Lower lobe of right lung (tissue), 2 donors: Measurements from ENCODE around the gene GPBP1L1. TPM values are rescaled to one million over a fixed set of nuclear protein-coding genes. Genes with fewer than 3 reads are reported as not detected.
"Not testable (repeated sequence)": the region's sequence is repeated elsewhere in the genome, so short reads cannot be mapped to it uniquely, and the experiment has no call there.

Experiments
- ATAC-seq, 2 donors: fragments of 200-7000 bp; cut with Tn5 transposase; one replicate each; pipeline ENCODE4 v1.9.1; 2020 to 2022; ENCODE audit warnings: mild to moderate bottlenecking in 2 of 2, moderate library complexity in 2 of 2
- DNase-seq: peaks from one replicate; pipeline ENCODE4 v3.0.0-alpha.2; 2020
- H3K27ac ChIP-seq: fragments of 200-600 bp; one replicate; pipeline ENCODE4 v1.8.0; 2022
- H3K27me3 ChIP-seq: fragments of 200-600 bp; one replicate; pipeline ENCODE4 v1.8.0; 2022; ENCODE audit warnings: low read depth
- H3K36me3 ChIP-seq: fragments of 200-600 bp; one replicate; pipeline ENCODE4 v1.8.0; 2022; ENCODE audit warnings: mild to moderate bottlenecking
- H3K4me1 ChIP-seq: fragments of 200-600 bp; one replicate; pipeline ENCODE4 v1.8.0; 2022
- H3K4me3 ChIP-seq: fragments of 200-600 bp; one replicate; pipeline ENCODE4 v1.8.0; 2022; ENCODE audit warnings: mild to moderate bottlenecking
- H3K9me3 ChIP-seq: fragments of 200-600 bp; one replicate; pipeline ENCODE4 v1.8.0; 2022
- intact Hi-C: fragments of 100-400 bp; cut with DNase I; formaldehyde crosslinking; loops from one replicate; pipeline ENCODE4 v1.11.0; 2022
- total RNA-seq: library from RNA; stranded (reverse); fragmentation: NEBNext Ultra II Directional; extraction: Animal tissue kit (Norgen Biotek cat#: 25700); gene quantifications from one replicate; pipeline ENCODE4 v1.2.1, GENCODE V29; 2021
- TF ChIP-seq, protein P1 (sequence below): fragments of 200-600 bp; IDR thresholded peaks from one replicate; pipeline ENCODE4 v1.8.0; 2022; ENCODE audit warnings: antibody characterized with exemption, mild to moderate bottlenecking
- donor health status: DM: no; HTN: yes; CAD: no; lungs with severe emphysema.

The GPBP1L1 gene
- total RNA-seq, 1 donor from 2014 or later, result 146 TPM

DNA sequence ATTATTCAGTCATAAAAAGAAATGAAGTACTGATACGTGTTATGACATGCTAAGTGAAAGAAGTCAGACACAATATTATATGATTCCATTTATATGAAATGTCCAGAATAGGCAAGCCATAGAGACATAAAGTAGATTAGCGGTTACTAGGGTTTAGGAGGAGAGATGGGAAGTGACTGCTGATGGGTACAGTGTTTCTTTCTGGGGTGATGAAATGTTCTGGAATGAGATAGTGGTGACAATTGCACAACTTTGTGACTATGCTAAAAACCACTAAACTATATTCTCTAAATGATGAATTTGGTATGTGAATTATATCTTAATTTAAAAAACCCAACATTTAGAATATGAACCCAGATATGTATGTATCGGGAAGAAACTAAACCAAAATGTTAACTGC lies 36.5 kb upstream of the GPBP1L1 start:
- DNase-seq (no peak), ATAC-seq (peak in 1 of 2 donors; percentile 52)
- Histone ChIP-seq H3K27me3 (no peaks in the 10 kb centered on the region), H3K27ac (no peak overlapping the region), H3K4me1 (peaks cover 5% of the 10 kb centered on the region), H3K4me3 (no peak overlapping the region), H3K9me3 (no peaks in the 10 kb centered on the region), H3K36me3 (peaks cover 26% of the 10 kb centered on the region)
- TF ChIP-seq, protein P1, sequence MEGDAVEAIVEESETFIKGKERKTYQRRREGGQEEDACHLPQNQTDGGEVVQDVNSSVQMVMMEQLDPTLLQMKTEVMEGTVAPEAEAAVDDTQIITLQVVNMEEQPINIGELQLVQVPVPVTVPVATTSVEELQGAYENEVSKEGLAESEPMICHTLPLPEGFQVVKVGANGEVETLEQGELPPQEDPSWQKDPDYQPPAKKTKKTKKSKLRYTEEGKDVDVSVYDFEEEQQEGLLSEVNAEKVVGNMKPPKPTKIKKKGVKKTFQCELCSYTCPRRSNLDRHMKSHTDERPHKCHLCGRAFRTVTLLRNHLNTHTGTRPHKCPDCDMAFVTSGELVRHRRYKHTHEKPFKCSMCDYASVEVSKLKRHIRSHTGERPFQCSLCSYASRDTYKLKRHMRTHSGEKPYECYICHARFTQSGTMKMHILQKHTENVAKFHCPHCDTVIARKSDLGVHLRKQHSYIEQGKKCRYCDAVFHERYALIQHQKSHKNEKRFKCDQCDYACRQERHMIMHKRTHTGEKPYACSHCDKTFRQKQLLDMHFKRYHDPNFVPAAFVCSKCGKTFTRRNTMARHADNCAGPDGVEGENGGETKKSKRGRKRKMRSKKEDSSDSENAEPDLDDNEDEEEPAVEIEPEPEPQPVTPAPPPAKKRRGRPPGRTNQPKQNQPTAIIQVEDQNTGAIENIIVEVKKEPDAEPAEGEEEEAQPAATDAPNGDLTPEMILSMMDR, result no peak
- intact Hi-C loops, result no loop called here

DNA sequence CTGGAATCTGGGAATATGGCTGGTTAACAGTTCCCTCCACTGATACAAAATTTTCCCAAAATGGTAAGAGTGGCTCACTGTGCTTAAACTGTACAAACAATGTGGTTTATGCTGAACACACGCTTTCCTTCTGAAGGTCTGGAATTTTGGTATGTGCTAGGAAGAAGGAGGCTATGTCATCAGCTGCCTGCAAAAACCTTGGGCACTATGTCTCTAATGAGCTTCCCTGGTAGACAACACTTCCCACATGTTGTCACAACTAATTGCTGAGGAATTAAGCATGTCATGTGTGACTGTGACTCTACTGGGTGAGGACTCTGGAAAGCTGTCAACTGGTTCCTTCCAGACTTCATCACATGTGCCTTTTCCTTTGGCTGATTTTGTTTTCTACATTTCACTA lies 34.9 kb upstream of the GPBP1L1 start:
- Histone ChIP-seq H3K9me3 (no peaks in the 10 kb centered on the region), H3K4me3 (no peak overlapping the region), H3K36me3 (peaks cover 20% of the 10 kb centered on the region), H3K27ac (no peak overlapping the region), H3K27me3 (no peaks in the 10 kb centered on the region), H3K4me1 (peaks cover 5% of the 10 kb centered on the region)
- ATAC-seq (no peak), DNase-seq (no peak)
- TF ChIP-seq, protein P1, result no peak
- intact Hi-C loops, result no loop called here

DNA sequence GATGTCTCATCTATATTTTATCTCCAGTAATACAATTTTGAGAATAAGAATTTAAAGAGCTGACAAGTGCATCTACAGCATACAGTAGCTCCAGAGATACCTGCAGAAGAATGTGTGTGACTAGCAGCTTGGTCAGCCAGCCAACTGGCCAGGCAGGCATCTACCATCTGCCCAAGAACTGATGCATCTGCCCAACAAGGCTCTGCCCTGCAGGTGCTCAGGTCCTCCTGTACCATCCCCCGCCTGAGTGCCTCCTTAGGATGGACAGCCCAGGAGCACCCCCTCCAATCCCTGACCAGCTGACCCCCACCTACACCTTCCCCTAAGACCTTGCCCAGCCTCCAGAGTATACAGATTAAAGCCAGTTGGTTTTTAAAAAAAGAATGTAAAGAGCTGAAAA lies 32.0 kb upstream of the GPBP1L1 start:
- H3K36me3 ChIP-seq, result peaks cover 46% of the 10 kb centered on the region
- no peaks in the 10 kb centered on the region for H3K27me3 ChIP-seq
- TF ChIP-seq, protein P1, result no peak
- H3K9me3 ChIP-seq, result no peaks in the 10 kb centered on the region
- peaks cover 5% of the 10 kb centered on the region for H3K4me1 ChIP-seq
- intact Hi-C loops, result no loop called here
- no peak for ATAC-seq
- no peak overlapping the region for H3K4me3 ChIP-seq
- no peak overlapping the region for H3K27ac ChIP-seq
- no peak for DNase-seq

DNA sequence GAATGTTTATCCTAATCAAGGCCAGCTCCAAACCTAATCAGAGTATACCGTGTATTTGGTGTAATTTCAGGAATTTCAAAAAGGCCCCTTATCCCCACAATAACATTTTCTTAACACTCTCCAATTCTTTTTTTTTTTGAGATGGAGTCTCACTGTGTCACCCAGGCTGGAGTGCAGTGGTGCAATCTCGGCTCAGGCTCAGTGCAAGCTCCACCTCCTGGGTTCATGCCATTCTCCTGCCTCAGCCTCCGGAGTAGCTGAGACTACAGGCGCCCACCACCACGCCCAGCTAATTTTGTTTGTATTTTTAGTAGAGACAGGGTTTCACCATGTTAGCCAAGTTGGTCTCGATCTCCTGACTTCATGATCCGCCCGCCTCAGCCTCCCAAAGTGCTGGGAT lies 31.1 kb upstream of the GPBP1L1 start:
- peaks cover 51% of the 10 kb centered on the region for H3K36me3 ChIP-seq
- H3K9me3 ChIP-seq, DNase-seq, intact Hi-C loops, H3K27me3 ChIP-seq, H3K4me1 ChIP-seq, H3K27ac ChIP-seq, ATAC-seq, H3K4me3 ChIP-seq: not testable (repeated sequence)

DNA sequence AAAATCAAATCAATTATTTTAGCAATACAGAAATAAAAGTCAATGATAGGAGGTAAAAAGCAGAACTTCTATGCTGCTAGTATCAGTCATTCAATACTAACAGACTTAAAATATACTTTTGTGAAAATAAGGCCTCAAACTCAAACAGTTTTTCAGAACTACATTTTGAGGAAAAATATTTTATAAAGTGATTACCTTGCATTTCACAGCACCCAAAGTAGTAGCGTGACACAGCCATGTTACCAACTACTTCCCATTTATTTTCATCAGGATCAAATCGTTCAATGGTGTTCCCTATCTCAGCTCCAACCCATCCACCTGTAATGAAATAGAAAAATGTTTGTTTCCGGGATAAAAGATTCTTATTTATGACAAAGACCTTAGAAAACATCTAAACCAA lies 30.4 kb upstream of the GPBP1L1 start:
- Histone ChIP-seq H3K36me3 (peaks cover 54% of the 10 kb centered on the region), H3K9me3 (no peaks in the 10 kb centered on the region), H3K27ac (no peak overlapping the region), H3K27me3 (no peaks in the 10 kb centered on the region), H3K4me3 (no peak overlapping the region), H3K4me1 (no peaks in the 10 kb centered on the region)
- intact Hi-C loops, result no loop called here
- DNase-seq, result no peak
- TF ChIP-seq, protein P1, result no peak
- no peak for ATAC-seq

DNA sequence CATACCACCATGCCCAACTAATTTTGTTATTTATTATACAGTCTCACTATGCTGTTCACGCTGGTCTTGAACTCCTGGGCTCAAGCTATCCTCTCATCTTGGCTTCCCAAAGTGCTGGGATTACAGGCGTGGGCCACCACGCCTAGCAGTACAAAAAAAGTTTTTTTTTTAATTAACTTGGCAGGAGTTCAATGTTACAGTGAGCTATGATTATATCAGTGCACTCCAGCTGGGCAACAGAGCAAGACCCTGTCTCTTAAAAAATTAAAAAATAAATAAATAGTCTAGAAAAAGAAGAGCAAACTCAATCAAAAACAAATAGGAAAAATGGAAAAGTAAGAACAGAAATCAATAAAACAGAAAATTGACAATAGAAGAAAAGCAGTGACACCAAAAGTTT lies 27.4 kb upstream of the GPBP1L1 start:
- DNase-seq (no peak), ATAC-seq (no peak)
- TF ChIP-seq, protein P1, result no peak
- H3K27me3 ChIP-seq, result no peaks in the 10 kb centered on the region
- H3K4me3 ChIP-seq, result no peak overlapping the region
- no peak overlapping the region for H3K27ac ChIP-seq
- H3K36me3 ChIP-seq, result peaks cover 60% of the 10 kb centered on the region
- no peaks in the 10 kb centered on the region for H3K9me3 ChIP-seq
- no peaks in the 10 kb centered on the region for H3K4me1 ChIP-seq
- intact Hi-C loops, result no loop called here
